GM19193 (cell line): ENCODE data around the gene GAS6.

ENCODE experiments used
- POLR2A ChIP-seq: IDR thresholded peaks from 4 replicates; pipeline ENCODE4 v1.6.1; 2011; ENCODE audit not compliant: insufficient read depth, insufficient read length; ENCODE audit errors: extremely low read depth

Gene GAS6

DNA sequence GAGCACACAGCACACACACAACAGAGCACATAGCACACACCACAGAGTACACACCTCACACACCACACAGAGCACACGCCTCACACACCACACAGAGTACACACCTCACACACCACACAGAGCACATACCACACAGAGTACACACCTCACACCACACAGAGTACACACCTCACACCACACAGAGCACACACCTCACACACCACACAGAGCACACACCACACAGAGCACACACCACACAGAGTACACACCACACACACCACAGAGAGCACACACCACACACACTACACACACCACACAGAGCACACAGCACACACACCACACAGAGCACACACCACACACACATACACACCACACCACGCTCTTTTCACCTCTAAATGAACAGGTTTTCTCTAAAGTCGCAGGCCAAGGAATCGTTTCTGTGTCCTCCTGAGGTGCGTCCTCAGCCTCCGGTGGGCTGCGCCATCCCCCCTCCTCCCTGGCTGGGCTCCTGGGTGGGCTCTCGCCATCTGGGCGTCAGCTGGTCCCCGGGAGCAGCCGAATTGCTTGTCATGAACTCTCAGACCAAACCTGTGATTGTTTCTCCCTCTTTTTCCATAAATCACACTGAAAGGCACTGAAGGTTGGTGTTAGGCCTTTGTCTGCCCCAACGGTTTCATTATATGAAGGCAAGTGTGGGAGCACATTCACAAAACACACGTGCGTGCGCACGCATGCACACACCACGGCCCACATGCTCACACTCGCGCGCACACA lies 67.5 kb downstream of the GAS6 start:
- TF ChIP-seq POLR2A: no peak

- no peak for TF ChIP-seq POLR2A
Observed at GRCh38 chr13:113794764-113795173, 69.1 kb downstream of the GAS6 start.

DNA sequence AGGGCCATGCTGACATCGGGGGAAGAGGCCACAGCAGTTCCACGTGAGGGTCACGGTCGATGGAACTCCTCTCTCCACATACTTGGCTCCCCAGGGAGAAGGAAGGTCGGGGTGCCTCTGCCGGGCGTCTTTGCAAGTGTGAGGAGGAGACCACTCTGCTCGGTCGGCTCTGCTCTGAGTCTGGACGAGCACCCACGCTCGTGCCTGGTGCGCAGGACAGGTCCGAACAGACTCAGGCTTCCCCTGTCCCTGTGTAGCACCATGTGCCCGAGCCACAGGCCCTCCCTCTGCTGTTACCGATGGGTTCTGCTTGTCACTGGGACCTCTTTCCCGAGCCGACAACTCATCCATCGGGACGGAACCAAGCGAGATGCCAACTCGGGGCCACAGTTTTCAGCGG lies 69.8 kb downstream of the GAS6 start:
- no peak for TF ChIP-seq POLR2A

DNA sequence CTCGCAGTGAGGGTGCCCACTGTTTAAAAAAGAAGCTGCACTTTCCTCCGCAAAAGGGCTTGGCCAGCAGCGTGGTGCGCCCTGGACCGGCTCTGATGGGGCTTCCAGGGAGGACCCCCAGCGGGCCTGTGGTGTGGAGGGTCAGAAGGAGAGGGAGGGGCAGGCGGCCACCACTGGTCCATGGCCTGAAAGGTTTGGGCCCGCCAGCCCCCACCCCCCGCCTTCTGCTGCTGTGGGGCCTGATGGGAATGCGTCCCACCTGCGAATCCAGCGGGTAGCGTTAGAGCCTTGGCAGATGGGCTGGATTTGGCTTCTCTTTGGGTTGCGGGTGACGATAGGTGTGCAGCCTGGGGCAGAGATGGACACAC lies 70.2 kb downstream of the GAS6 start:
- no peak for TF ChIP-seq POLR2A

DNA sequence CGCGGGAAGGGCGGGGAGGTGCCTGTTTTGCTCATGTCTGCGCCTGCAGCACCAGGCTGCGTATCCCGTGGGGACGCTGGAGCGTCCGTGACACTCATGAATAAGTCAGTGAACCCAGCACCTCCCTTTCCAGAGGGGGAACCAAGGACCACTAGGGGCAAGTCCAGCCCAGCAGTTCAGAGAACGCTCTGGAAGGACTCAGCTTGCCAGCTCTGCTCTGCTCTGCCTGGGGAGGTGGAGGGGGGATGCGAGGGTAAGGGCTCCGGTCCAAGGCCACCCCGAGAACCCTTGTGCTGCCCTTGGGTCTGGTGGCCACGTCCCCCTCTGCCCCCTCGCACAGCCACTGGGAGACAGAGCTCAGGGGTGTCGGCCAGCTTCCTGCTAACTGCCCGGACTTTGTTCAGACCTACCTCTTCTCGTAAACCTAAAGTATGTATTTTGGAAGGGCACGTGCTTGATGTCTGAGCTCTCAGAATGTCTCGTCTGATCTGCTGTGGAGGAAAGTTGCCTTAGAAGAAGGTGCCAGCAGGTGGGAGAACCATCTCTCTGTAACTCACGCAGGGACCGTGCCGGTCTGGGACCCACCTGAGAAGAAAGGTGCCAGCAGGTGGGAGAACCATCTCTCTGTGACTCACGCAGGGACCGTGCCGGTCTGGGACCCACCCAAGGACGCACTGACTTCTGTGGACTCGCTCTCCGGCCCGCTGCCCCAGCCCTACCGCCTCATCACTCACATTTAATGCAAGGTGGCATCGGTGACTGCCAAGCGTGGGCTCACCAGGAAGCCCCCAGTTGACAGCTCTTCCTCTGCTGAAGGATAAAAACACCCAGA lies 70.8 kb downstream of the GAS6 start:
- no peak for TF ChIP-seq POLR2A

- no peak for TF ChIP-seq POLR2A
Observed at GRCh38 chr13:113792236-113792770, 71.6 kb downstream of the GAS6 start.

- TF ChIP-seq POLR2A: no peak
Observed at GRCh38 chr13:113791761-113792160, 72.1 kb downstream of the GAS6 start.

- no peak for TF ChIP-seq POLR2A
Observed at GRCh38 chr13:113791226-113791625, 72.7 kb downstream of the GAS6 start.

GRCh38 chr13:113789167-113789566 lies 74.7 kb downstream of the GAS6 start:
- TF ChIP-seq POLR2A: no peak

DNA sequence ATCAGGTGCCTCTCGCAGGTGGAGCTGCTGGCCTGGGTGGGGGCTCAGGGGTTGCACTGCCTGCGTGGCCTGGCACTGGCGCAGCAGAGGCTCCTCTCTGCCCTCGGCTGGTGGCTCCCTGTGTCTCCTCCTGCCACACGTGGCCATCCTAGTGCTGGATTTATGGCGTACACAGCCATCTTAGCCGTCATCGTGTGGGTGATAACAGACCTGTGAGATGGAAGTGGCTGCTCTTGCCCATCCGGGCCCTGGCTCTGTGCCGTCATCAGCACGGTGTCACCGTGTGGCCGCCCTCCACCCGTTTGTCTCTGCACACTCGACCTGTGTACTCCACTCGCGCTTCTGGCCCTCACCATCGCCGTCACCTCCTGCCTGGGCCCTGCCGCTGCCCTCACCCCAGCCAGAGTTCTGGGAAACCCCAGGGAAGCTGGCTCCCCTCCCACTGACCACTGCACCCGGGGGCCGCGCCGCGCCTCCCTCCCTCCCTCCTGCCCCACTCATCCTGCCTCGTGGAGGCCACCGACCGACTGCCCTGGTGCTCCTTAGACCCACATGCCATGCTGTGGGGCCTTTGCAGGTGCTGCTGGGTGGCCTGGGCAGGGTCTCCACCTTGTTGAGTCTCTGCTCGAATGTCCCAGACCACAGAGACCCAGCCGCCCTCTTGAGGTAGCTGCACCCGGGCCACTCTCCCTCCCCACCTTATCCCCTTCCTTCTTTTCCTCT lies 75.3 kb downstream of the GAS6 start:
- TF ChIP-seq POLR2A: no peak

DNA sequence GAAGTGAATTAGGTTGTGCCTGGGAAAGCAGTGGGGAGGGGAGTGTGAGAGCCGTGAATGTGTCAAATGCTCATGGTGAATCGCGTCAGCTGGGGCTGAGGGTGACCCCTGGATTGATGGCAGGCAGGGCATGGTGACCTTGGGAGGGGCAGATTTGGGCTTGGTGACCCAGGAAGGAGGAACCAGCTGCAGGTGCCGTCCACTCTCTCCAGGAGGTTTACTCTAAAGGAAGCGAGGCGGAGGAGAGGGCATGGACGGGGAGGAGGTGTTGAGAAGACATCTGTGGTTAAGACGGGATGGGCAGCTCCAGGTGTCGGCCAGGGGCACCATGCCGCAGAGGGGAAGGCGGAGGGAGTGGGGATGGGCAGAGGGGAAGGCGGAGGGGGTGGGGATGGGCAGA lies 76.2 kb downstream of the GAS6 start:
- no peak for TF ChIP-seq POLR2A

DNA sequence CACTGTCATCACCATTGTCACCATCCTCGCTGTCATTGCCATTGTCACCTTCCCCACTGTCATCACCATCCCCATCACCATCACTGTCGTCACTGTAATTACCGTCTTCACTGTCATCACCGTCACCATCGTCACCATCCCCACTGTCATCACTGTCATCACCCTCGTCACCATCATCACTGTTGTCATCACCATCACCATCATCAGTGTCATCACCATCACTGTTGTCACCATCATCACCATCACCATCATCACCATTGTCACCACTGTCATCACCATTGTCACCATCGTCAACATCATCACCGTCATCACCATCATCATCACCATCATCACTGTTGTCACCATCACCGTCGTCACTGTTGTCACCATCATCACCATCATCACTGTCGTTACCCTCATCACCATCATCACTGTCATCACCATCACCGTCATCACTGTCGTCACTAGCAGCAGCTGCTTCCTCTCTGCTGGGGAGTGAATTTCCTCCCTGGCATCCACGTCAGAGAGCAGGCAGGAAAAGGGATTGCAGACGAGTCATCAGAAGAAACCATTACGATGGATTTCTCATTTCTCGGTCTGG lies 77.5 kb downstream of the GAS6 start:
- no peak for TF ChIP-seq POLR2A

- TF ChIP-seq POLR2A: no peak
Observed at GRCh38 chr13:113785051-113786010, 78.5 kb downstream of the GAS6 start.

DNA sequence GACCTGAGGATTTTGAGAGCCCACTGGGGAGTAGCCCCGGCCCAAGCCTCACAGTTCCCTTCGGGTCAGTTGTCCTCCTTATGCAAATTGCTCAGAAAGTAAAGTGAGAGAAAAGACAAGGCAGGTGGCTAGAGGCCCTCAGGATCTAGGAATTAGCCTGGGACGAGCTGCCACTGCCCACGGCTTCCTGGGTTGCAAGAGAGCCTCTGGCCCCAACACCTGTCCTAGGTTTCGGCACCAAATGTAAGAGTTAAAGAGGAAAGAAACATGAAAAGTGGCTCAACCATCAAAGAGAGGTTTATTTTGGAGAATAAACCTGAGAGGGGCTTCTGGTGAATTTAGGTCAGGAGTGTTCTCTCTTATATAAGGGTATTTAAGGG lies 79.2 kb downstream of the GAS6 start:
- no peak for TF ChIP-seq POLR2A

DNA sequence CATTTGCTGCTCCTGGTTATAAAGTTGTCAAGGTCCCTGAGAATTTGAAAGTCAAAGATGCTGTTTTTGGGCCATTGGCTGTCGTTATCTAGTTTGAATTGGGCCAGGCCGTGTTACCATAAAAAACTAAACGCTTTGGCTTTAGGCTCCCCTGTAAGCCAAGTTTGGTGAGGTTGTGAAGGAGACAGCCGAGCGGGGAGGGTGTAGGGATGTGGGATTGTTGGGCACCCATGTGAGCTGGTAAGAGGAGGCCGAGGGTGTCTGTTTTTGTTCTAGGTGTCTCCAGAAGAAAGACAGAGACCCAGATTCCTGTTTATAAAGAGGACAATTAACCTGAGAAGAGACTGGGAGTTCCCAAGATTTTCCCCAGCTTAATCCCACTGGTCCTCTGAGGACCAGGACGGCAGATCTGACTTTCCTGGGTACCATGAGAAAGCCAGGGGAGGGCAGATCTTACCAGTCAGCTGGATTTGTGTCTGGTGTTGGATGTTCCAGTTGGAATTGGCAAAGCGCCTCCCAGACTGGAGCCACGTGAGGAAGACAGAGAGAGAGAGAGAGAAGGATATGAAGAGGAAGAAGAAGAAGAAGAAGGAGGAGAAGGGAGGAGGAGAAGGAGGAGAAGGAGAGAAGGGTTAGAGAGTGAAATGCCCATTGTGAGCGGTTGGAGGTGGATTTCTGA lies 79.8 kb downstream of the GAS6 start:
- no peak for TF ChIP-seq POLR2A
